ENCODE data around the gene KRTAP10-8. TPM values are rescaled to one million over a fixed set of nuclear protein-coding genes. Genes with fewer than 3 reads are reported as not detected.
"Not testable (repeated sequence)": the region's sequence is repeated elsewhere in the genome, so short reads cannot be mapped to it uniquely, and the experiment has no call there.

The KRTAP10-8 gene
- total RNA-seq, 1 donor from 2014 or later = not detected

DNA sequence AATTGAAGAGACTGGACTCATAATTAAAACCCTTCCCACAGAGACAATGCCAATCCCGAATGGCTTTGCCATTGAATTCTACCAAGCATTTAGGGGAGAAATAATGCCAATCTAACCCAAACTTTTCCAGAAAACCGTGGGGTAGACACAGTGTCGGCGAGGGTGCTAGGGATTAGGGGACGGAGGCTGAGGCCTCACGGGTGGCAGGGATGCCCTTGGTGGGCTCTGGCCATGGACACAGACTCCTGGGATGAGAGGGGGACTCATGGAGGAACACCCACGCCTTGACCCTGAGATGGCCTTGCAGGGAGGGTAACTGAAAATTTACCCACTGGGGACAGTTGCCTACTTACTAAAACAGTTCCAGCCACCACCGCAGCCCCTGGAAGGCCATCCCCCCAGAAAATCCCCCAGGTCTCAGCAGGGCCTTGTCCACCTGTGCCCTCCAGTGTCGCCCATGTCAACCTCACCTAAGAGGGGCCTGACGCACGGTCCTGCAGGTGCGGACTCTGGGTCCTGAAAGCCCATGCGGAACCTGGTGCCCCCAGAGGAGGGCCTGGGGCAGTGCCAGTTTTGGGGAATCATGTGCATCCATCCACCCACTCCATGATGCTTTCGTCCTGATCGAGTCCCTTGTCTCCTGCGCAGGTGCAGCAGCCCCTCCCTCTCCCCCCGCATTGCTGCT, 33.4 kb upstream of the KRTAP10-8 start:
- TF ChIP-seq, protein P1, sequence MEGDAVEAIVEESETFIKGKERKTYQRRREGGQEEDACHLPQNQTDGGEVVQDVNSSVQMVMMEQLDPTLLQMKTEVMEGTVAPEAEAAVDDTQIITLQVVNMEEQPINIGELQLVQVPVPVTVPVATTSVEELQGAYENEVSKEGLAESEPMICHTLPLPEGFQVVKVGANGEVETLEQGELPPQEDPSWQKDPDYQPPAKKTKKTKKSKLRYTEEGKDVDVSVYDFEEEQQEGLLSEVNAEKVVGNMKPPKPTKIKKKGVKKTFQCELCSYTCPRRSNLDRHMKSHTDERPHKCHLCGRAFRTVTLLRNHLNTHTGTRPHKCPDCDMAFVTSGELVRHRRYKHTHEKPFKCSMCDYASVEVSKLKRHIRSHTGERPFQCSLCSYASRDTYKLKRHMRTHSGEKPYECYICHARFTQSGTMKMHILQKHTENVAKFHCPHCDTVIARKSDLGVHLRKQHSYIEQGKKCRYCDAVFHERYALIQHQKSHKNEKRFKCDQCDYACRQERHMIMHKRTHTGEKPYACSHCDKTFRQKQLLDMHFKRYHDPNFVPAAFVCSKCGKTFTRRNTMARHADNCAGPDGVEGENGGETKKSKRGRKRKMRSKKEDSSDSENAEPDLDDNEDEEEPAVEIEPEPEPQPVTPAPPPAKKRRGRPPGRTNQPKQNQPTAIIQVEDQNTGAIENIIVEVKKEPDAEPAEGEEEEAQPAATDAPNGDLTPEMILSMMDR (IDR thresholded peaks at IDR 0.05) = no peak
- Histone ChIP-seq H3K27ac (no peak overlapping the region), H3K4me1 (no peaks in the 10 kb centered on the region), H3K27me3 (no peaks in the 10 kb centered on the region), H3K9me3 (peaks cover 8% of the 10 kb centered on the region), H3K4me3 (no peak overlapping the region), H3K36me3 (no peaks in the 10 kb centered on the region)
- ATAC-seq (no peak), DNase-seq (peak; percentile 48)
- intact Hi-C loops (cut with DNase I) = no loop called here

- Histone ChIP-seq H3K36me3 (no peaks in the 10 kb centered on the region), H3K9me3 (peaks cover 8% of the 10 kb centered on the region), H3K4me3 (no peak overlapping the region), H3K27ac (no peak overlapping the region), H3K4me1 (no peaks in the 10 kb centered on the region), H3K27me3 (no peaks in the 10 kb centered on the region)
- DNase-seq (peak; percentile 50), ATAC-seq (peak; percentile 26)
- TF ChIP-seq, protein P1 (IDR thresholded peaks at IDR 0.05) = no peak
- intact Hi-C loops (cut with DNase I) = no loop called here
Observed at GRCh38 chr21:44579056-44579832, 32.6 kb upstream of the KRTAP10-8 start.

GRCh38 chr21:44579833-44580144, 32.1 kb upstream of the KRTAP10-8 start:
- TF ChIP-seq, protein P1 (IDR thresholded peaks at IDR 0.05) = no peak
- H3K9me3 ChIP-seq = peaks cover 8% of the 10 kb centered on the region
- intact Hi-C loops (cut with DNase I) = no loop called here
- H3K4me1 ChIP-seq = no peaks in the 10 kb centered on the region
- ATAC-seq (no peak), DNase-seq (peak; percentile 46)
- H3K4me3 ChIP-seq = no peak overlapping the region
- H3K27ac ChIP-seq = no peak overlapping the region
- no peaks in the 10 kb centered on the region for H3K36me3 ChIP-seq
- peaks cover under 1% of the 10 kb centered on the region for H3K27me3 ChIP-seq

GRCh38 chr21:44580231-44580821, 31.6 kb upstream of the KRTAP10-8 start, which contains the start of gene KRTAP10-5:
KRTAP10-5 (minus strand) TSS chr21:44580604; CDS start chr21:44580578, 26 bp downstream.
- H3K36me3 ChIP-seq; H3K4me3 ChIP-seq; H3K4me1 ChIP-seq; H3K27ac ChIP-seq; intact Hi-C loops (cut with DNase I); H3K27me3 ChIP-seq; ATAC-seq; H3K9me3 ChIP-seq; DNase-seq: not testable (repeated sequence)

DNA sequence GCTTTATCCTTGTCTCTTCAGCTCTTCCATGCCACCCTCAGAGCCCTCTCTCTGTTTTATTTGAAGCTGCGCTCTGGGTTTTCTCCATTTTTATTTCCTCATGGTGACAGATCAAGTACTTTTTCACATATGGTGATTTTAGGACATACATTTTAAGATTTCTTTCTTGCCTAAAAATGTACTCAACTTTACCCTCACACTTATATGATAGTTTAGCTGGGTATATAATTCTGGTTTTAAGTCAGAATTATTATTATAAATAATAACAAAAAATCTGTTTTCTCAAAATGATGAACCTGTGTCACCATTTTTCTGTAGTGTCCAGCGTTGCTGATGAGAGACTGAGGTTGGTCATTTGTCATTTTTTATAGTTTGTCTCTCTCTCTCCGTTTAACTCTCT, 30.7 kb upstream of the KRTAP10-8 start:
- no peak for ATAC-seq
- TF ChIP-seq, protein P1 (IDR thresholded peaks at IDR 0.05) = no peak
- intact Hi-C loops (cut with DNase I) = no loop called here

GRCh38 chr21:44582055-44582454, 29.8 kb upstream of the KRTAP10-8 start:
- Histone ChIP-seq H3K36me3 (no peaks in the 10 kb centered on the region), H3K27ac (no peak overlapping the region), H3K4me1 (no peaks in the 10 kb centered on the region), H3K9me3 (peaks cover 8% of the 10 kb centered on the region), H3K27me3 (peaks cover 17% of the 10 kb centered on the region), H3K4me3 (no peak overlapping the region)
- intact Hi-C loops (cut with DNase I) = no loop called here
- no peak for ATAC-seq
- TF ChIP-seq, protein P1 (IDR thresholded peaks at IDR 0.05) = no peak
- DNase-seq = no peak

More for the DNA sequence above, 30.7 kb upstream of the KRTAP10-8 start:
- peaks cover 14% of the 10 kb centered on the region for H3K27me3 ChIP-seq
- no peak overlapping the region for H3K4me3 ChIP-seq
- no peak for DNase-seq
- H3K27ac ChIP-seq = no peak overlapping the region
- H3K4me1 ChIP-seq = no peaks in the 10 kb centered on the region
- H3K36me3 ChIP-seq = no peaks in the 10 kb centered on the region
- peaks cover 8% of the 10 kb centered on the region for H3K9me3 ChIP-seq

Data from upper lobe of right lung (tissue), 1 donor.